Measurements from ENCODE around the gene CDH13.

The CDH13 gene

DNA sequence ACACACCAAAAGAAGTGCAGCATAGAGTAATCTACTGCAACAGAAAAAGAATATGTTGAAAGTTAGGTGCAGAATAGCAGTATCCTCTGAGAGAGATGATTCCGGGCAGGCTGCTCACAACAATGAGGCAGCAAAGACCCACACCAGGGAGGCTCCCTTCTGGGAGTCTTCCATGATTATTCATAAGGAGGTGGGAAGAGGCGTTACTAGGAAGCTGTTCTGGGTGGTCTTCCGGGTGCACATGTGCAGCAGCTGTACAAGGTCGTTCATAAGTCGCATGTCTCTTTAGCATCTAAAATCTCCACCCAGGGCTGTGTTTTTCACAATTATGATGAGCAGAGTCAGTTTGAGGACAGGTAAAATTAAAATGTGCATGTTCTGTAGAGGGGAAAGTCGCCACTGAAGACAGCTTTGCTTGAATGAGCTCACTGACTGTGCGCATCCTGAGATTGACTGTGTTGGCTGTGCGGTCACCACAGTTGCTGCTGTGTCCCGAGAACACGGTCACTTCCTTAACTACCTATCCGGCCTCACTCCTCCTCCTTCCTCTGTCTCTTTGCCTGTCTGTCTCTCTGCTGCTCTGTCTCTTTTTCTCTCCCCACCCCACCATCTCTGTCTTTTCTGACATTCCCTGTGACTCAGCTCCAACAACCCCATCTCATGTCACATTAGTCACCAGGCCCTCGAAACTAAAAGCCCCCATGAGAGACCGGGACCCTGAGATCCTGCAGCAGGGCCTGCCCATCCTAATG, 1055.5 kb downstream of the CDH13 start:
- Mint-ChIP-seq H3K4me3 (no peak overlapping the region), H3K27me3 (peaks cover 17% of the 10 kb centered on the region), H3K4me1 (ENCODE audit: low read depth) (no peaks in the 10 kb centered on the region), H3K27ac (no peak overlapping the region), H3K36me3 (ENCODE audit: low read depth) (no peaks in the 10 kb centered on the region), H3K9me3 (no peaks in the 10 kb centered on the region)
- DNase-seq: no peak

GRCh38 chr16:83682868-83683235, 1056.1 kb downstream of the CDH13 start:
- Mint-ChIP-seq H3K36me3 (ENCODE audit: low read depth) (no peaks in the 10 kb centered on the region), H3K4me3 (no peak overlapping the region), H3K9me3 (no peaks in the 10 kb centered on the region), H3K27ac (no peak overlapping the region), H3K4me1 (ENCODE audit: low read depth) (no peaks in the 10 kb centered on the region), H3K27me3 (peaks cover 17% of the 10 kb centered on the region)
- no peak for DNase-seq

DNA sequence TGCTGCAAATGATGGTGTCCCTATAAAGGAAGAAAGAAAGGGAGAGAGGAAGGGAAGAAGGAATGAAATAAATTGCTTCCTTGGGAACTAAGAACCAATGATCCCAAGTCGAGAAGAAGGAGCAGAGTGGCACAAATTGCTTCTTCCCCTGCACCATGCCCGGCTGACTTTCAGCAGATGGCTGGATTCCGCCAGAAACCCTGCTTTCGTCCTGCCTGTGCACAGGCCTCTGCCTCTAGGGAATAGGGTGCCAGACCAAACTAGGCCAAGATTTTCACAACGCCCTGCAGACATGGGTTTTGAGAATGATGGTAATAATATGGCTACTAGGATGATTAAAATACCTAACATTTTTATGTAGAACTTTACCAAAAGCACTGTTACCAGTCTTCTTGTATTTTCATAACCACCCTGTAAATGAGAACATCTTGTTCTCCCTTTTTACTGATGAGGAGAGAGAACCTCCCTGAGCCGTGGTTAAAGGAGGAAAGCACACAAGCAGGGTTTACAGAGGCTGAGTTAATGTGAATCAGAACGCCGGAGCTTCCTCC, 1058.9 kb downstream of the CDH13 start:
- peaks cover 3% of the 10 kb centered on the region for H3K4me1 Mint-ChIP-seq (ENCODE audit: low read depth)
- H3K36me3 Mint-ChIP-seq (ENCODE audit: low read depth): no peaks in the 10 kb centered on the region
- no peaks in the 10 kb centered on the region for H3K9me3 Mint-ChIP-seq
- no peak overlapping the region for H3K27ac Mint-ChIP-seq
- H3K27me3 Mint-ChIP-seq: peaks cover 19% of the 10 kb centered on the region
- no peak for DNase-seq
- H3K4me3 Mint-ChIP-seq: no peak overlapping the region

- no peak for DNase-seq
- H3K27me3 Mint-ChIP-seq: peaks cover 18% of the 10 kb centered on the region
- H3K27ac Mint-ChIP-seq: no peak overlapping the region
- no peaks in the 10 kb centered on the region for H3K9me3 Mint-ChIP-seq
- H3K36me3 Mint-ChIP-seq (ENCODE audit: low read depth): no peaks in the 10 kb centered on the region
- no peak overlapping the region for H3K4me3 Mint-ChIP-seq
- peaks cover 3% of the 10 kb centered on the region for H3K4me1 Mint-ChIP-seq (ENCODE audit: low read depth)
Observed at GRCh38 chr16:83686726-83687125, 1060.0 kb downstream of the CDH13 start.

- Mint-ChIP-seq H3K27ac (no peak overlapping the region), H3K4me1 (ENCODE audit: low read depth) (peaks cover 3% of the 10 kb centered on the region), H3K36me3 (ENCODE audit: low read depth) (no peaks in the 10 kb centered on the region), H3K9me3 (no peaks in the 10 kb centered on the region), H3K27me3 (peaks cover 12% of the 10 kb centered on the region), H3K4me3 (no peak overlapping the region)
- no peak for DNase-seq
Observed at GRCh38 chr16:83689385-83689831, 1062.6 kb downstream of the CDH13 start.

DNA sequence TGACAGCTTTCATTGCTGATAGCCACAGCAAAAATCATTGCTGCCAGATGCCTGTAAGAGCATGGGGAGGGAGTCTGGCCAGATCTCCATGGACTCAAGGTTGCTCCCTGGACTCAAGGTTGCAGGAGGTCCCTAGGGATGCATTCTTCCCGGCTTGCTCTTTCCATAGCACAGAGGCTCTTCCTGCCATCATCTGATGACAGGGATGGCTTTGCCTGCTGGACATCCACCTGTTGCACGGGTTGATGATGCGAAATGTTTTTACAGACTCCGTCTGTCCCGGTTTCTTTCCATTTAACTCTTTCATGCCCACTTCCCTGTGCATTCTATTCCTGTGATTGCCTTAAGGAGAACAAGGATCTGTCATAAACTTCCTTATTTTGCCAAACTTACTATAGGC, 1065.5 kb downstream of the CDH13 start:
- no peaks in the 10 kb centered on the region for H3K36me3 Mint-ChIP-seq (ENCODE audit: low read depth)
- H3K27me3 Mint-ChIP-seq: peaks cover 12% of the 10 kb centered on the region
- no peaks in the 10 kb centered on the region for H3K9me3 Mint-ChIP-seq
- no peak for DNase-seq
- H3K4me3 Mint-ChIP-seq: no peak overlapping the region
- no peak overlapping the region for H3K27ac Mint-ChIP-seq
- H3K4me1 Mint-ChIP-seq (ENCODE audit: low read depth): peaks cover 3% of the 10 kb centered on the region

DNA sequence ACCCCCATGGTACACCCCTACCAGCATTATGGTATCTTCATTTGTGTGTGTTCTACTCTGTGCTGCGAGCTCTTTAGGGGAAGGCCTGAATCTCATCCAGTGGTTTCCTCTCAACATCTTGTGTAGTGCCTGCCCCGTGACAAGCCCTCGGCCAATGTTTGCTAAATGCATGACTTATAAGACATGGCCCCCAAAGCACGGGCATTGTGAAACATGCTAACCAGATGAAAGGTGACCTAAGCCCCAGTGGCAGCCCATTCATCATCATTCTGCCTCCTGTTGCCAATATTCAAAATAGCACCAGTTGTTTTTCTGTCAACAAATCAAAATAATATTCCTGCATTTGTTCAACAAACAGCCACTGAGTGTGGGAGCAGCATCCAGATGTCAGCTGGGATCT, 1072.2 kb downstream of the CDH13 start:
- Mint-ChIP-seq H3K4me1 (ENCODE audit: low read depth) (no peaks in the 10 kb centered on the region), H3K4me3 (no peak overlapping the region), H3K27ac (no peak overlapping the region)

DNA sequence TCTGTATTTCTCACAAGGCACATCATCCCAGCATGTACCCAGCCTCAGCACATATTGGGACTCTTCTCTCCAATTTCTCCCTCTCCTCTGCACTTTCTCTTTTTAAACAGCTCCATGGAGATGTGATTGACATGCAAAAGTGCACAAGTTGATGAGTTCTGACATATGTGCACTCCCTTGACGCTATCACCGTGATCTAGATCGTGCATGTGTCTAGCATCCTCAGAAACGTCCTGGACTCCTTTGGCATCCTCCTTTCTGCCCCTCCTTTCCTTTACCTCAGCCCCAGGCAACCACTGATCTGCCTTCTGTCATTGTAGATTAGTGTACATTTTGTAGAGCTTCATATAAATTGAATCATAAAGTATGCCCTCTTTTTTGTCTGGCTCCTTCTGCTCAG, 1073.0 kb downstream of the CDH13 start:
- Mint-ChIP-seq H3K4me3 (no peak overlapping the region), H3K9me3 (peaks cover 3% of the 10 kb centered on the region), H3K4me1 (ENCODE audit: low read depth) (no peaks in the 10 kb centered on the region), H3K36me3 (ENCODE audit: low read depth) (no peaks in the 10 kb centered on the region), H3K27ac (no peak overlapping the region), H3K27me3 (peaks cover 5% of the 10 kb centered on the region)
- no peak for DNase-seq

More for the DNA sequence above, 1072.2 kb downstream of the CDH13 start:
- H3K36me3 Mint-ChIP-seq (ENCODE audit: low read depth): no peaks in the 10 kb centered on the region
- no peak for DNase-seq
- H3K27me3 Mint-ChIP-seq: peaks cover 5% of the 10 kb centered on the region
- H3K9me3 Mint-ChIP-seq: peaks cover 3% of the 10 kb centered on the region

- Mint-ChIP-seq H3K27ac (no peak overlapping the region), H3K36me3 (ENCODE audit: low read depth) (no peaks in the 10 kb centered on the region), H3K9me3 (peaks cover 3% of the 10 kb centered on the region), H3K27me3 (peaks cover 5% of the 10 kb centered on the region), H3K4me3 (no peak overlapping the region), H3K4me1 (ENCODE audit: low read depth) (no peaks in the 10 kb centered on the region)
- no peak for DNase-seq
Observed at GRCh38 chr16:83700918-83701317, 1074.1 kb downstream of the CDH13 start.

- Mint-ChIP-seq H3K27me3 (peaks cover 5% of the 10 kb centered on the region), H3K36me3 (ENCODE audit: low read depth) (no peaks in the 10 kb centered on the region), H3K27ac (no peak overlapping the region), H3K4me3 (no peak overlapping the region), H3K9me3 (peaks cover 3% of the 10 kb centered on the region), H3K4me1 (ENCODE audit: low read depth) (no peaks in the 10 kb centered on the region)
- no peak for DNase-seq
Observed at GRCh38 chr16:83701494-83701893, 1074.7 kb downstream of the CDH13 start.

GRCh38 chr16:83704656-83705055, 1077.9 kb downstream of the CDH13 start:
- DNase-seq: no peak
- Mint-ChIP-seq H3K4me3 (no peak overlapping the region), H3K27ac (no peak overlapping the region), H3K9me3 (peaks cover 3% of the 10 kb centered on the region), H3K36me3 (ENCODE audit: low read depth) (no peaks in the 10 kb centered on the region), H3K4me1 (ENCODE audit: low read depth) (no peaks in the 10 kb centered on the region), H3K27me3 (peaks cover 5% of the 10 kb centered on the region)

- Mint-ChIP-seq H3K27ac (no peak overlapping the region), H3K4me1 (ENCODE audit: low read depth) (no peaks in the 10 kb centered on the region), H3K4me3 (no peak overlapping the region), H3K9me3 (peaks cover 3% of the 10 kb centered on the region), H3K27me3 (peaks cover 5% of the 10 kb centered on the region), H3K36me3 (ENCODE audit: low read depth) (no peaks in the 10 kb centered on the region)
- no peak for DNase-seq
Observed at GRCh38 chr16:83705856-83706255, 1079.1 kb downstream of the CDH13 start.

DNA sequence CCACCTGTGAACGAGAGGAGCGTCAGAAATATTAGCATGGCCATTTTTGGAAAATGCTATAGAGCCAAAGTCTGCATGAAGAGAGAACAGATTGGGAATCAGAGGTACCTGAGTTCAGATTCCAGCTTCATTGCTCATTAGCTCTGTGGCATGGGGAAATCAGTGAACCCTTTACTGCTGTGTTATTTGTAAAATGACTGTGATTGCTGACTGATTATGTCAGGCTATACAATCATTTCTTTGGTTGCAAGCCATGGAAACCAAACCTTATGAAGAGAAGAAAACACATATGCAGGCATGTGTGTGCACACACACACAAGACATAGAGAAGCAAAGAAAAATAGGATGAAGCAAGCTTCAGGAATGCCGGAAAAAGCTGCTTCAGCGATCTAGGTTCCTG, 1079.6 kb downstream of the CDH13 start:
- Mint-ChIP-seq H3K4me1 (ENCODE audit: low read depth) (no peaks in the 10 kb centered on the region), H3K36me3 (ENCODE audit: low read depth) (no peaks in the 10 kb centered on the region), H3K4me3 (no peak overlapping the region), H3K27me3 (peaks cover 4% of the 10 kb centered on the region), H3K27ac (no peak overlapping the region), H3K9me3 (peaks cover 3% of the 10 kb centered on the region)
- no peak for DNase-seq

DNA sequence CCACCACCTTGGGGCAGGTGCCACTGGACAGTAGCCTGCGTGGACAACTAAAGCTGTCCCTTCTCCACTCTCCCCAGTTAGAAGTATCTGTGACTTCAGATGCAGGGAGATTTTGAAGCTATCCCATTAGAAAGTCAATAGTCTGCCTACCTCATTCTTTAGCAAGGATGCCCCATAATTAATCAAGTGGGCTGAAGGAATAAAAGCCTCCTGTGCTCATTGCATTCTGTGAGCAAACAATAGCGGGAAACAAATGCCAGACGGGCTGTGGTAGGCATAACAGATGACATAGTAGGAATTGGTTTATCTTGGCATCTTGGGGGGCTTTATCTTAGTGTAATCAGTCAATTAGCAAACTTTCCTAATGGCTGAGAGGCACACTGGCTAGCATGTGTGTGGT, 1084.3 kb downstream of the CDH13 start:
- Mint-ChIP-seq H3K36me3 (ENCODE audit: low read depth) (no peaks in the 10 kb centered on the region), H3K27me3 (no peaks in the 10 kb centered on the region), H3K27ac (no peak overlapping the region), H3K9me3 (no peaks in the 10 kb centered on the region), H3K4me3 (no peak overlapping the region), H3K4me1 (ENCODE audit: low read depth) (no peaks in the 10 kb centered on the region)
- DNase-seq: no peak

- Mint-ChIP-seq H3K9me3 (no peaks in the 10 kb centered on the region), H3K4me3 (no peak overlapping the region), H3K27ac (no peak overlapping the region), H3K27me3 (no peaks in the 10 kb centered on the region), H3K36me3 (ENCODE audit: low read depth) (no peaks in the 10 kb centered on the region), H3K4me1 (ENCODE audit: low read depth) (no peaks in the 10 kb centered on the region)
- DNase-seq: no peak
Observed at GRCh38 chr16:83713597-83713996, 1086.8 kb downstream of the CDH13 start.

Measured in activated T-cell treated with anti-CD3 and anti-CD28 coated beads, Interleukin-2, amount 50 U/mL, for 24 hours (primary cell).